Thoracic aorta (tissue), 2 donors: Measurements from ENCODE around the gene GRIP2. TPM values are rescaled to one million over a fixed set of nuclear protein-coding genes. Genes with fewer than 3 reads are reported as not detected.

Experiments used
- ATAC-seq: fragments of 150-250 bp; one replicate; pipeline ENCODE4 v1.8.0; 2017; ENCODE audit warnings: low read depth; ENCODE audit not compliant: insufficient number of reproducible peaks, low FRiP score
- DNase-seq: peaks from one replicate; pipeline ENCODE4 v3.0.0-alpha.2; 2020; ENCODE audit warnings: low spot score
- H3K27ac ChIP-seq, 2 donors: fragments of 200-600 bp; sonication (generic); 1 replicate in 1 of 2; 2 replicates in 1 of 2; pipeline ENCODE4 v1.5.1; 2016; ENCODE audit warnings: mild to moderate bottlenecking in 2 of 2, moderate library complexity in 2 of 2
- H3K27me3 ChIP-seq: fragments of 200-600 bp; sonication (generic); replicated peaks from 2 replicates; pipeline ENCODE4 v1.6.0; 2016; ENCODE audit warnings: mild to moderate bottlenecking; ENCODE audit not compliant: insufficient read depth
- H3K36me3 ChIP-seq: fragments of 200-600 bp; sonication (generic); one replicate; pipeline ENCODE4 v1.5.1; 2016
- H3K4me1 ChIP-seq, 2 donors: fragments of 200-600 bp; sonication (generic); 1 replicate in 1 of 2; 2 replicates in 1 of 2; pipeline versions ENCODE4 v1.5.1 to v1.6.0; 2016; ENCODE audit warnings: low read depth in 2 of 2, mild to moderate bottlenecking in 1 of 2; ENCODE audit not compliant: control insufficient read depth in 1 of 2
- H3K4me3 ChIP-seq: fragments of 200-600 bp; sonication (generic); 2 replicates; pipeline ENCODE4 v1.5.1; 2016; ENCODE audit warnings: mild to moderate bottlenecking
- H3K9me3 ChIP-seq: fragments of 200-600 bp; sonication (generic); 2 replicates; pipeline ENCODE4 v1.5.1; 2016
- CTCF ChIP-seq: fragments of 200-600 bp; sonication (generic); IDR thresholded peaks from one replicate; pipeline ENCODE4 v1.5.1; 2019; ENCODE audit warnings: antibody characterized with exemption
- total RNA-seq, 2 donors: library from RNA; depleted of rRNA; stranded (reverse); fragments of >200 nt; gene quantifications; one replicate each; pipeline versions ENCODE4 v1.1.0 to v1.2.3, GENCODE V29; 2016

GRIP2 gene
- total RNA-seq, 2 donors from 2014 or later: 1.5 to 4.2 TPM

GRCh38 chr3:14444380-14444779 is 95.8 kb downstream of the GRIP2 start:
- H3K27ac ChIP-seq: no peak overlapping the region
- ATAC-seq (no peak), DNase-seq (no peak)
- H3K36me3 ChIP-seq: peaks cover 26% of the 10 kb centered on the region
- H3K4me1 ChIP-seq: peaks cover 5 to 19% of the 10 kb centered on the region in 2 donors
- H3K27me3 ChIP-seq: no peaks in the 10 kb centered on the region
- TF ChIP-seq CTCF: no peak
- H3K9me3 ChIP-seq: no peaks in the 10 kb centered on the region
- no peak overlapping the region for H3K4me3 ChIP-seq

DNA sequence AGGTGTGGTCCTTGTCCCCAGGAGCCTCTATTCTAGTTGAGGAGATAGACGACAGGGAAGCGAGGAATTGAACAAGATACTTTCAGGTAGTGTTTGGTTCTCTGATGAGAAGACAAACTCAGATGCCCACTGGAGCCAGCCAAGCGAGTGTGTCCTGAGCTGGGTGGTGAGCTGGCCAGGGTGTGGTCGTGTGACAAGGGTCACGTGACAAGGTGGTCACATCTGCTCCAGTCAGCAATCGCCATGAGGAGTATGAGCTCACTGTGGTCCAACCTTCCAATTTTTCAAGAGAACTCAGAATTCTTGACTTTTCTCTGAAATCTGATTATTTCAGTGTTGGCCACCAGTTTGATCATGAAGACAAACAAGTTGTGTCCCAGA is 98.2 kb downstream of the GRIP2 start:
- Histone ChIP-seq H3K4me3 (no peak overlapping the region), H3K36me3 (peaks cover 16% of the 10 kb centered on the region), H3K27ac (no peak overlapping the region), H3K9me3 (no peaks in the 10 kb centered on the region), H3K4me1 (peaks cover 10 to 25% of the 10 kb centered on the region in 2 donors), H3K27me3 (no peaks in the 10 kb centered on the region)
- no peak for TF ChIP-seq CTCF
- DNase-seq: no peak
- ATAC-seq: no peak

DNA sequence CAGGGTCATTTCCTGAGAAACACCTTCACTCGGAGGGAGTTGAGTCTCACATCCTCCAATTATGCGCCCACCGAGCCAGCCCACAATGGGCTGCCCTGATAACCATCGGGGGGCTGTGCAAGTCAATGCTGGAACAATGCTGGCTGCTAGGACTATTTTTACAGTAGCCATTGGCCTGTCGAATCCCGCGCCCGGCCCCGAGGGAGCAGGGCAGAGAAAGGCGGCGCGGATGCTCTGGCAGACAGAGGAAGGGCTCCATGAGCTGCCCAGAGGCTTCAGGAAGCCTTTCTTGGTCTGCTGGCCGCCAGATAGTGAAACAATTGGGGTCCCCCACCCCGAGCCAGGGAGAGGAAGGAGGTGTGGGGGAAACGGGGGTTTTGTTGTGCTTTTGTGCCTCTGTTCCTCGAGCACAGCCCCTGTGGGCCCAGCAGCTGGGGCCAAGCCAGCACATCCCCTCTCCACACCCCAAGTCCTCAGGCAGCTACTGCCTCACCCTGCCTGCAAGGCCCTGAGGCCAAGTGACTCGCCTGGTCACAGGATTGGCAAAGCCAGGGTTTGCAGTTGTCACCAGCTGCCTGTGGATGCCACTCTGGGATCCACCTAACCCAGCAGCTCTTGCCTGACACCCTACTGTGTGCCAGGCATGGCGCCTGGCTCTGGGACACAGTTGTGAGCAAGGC is 98.8 kb downstream of the GRIP2 start:
- no peaks in the 10 kb centered on the region for H3K27me3 ChIP-seq
- H3K27ac ChIP-seq: no peak overlapping the region
- H3K9me3 ChIP-seq: no peaks in the 10 kb centered on the region
- no peak for ATAC-seq
- no peak for DNase-seq
- H3K4me3 ChIP-seq: no peak overlapping the region
- peaks cover 10 to 25% of the 10 kb centered on the region in 2 donors for H3K4me1 ChIP-seq
- peaks cover 12% of the 10 kb centered on the region for H3K36me3 ChIP-seq
- no peak for TF ChIP-seq CTCF

DNA sequence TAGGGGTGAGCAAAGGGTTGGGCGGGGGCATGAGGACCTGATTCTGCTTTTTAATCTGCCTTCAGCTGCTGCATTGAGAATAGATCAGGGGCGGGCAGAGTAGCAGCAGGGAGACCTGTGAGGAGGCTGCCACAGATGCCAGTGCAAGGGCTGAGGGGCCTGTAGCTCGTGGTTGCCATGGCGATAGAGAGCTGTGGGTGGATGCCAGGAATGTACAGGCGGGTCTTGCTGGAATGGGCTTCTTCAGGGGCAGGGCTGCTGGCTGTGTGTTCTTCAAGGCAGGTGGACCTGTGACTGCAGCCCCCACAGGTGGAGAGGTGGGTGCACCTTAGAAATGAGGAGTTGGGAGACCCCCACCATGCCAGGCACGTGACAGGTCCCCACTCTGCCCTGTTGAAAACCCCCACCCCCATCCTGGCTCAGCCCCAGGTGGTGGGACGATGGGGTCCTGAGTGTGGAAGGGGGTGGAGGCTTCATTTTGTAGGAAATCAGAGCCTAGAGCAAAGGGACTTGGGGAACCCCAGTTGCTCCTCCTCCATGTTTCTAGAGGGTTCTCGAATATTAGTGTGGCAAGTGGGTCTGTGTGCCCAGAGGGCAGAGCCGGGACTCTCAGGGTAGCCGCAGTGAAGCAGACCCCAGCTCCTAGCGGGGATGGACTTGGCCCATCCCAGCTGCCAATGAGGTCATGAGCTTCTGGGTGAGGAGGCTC is 99.5 kb downstream of the GRIP2 start:
- Histone ChIP-seq H3K27ac (no peak overlapping the region), H3K36me3 (peaks cover 5% of the 10 kb centered on the region), H3K9me3 (no peaks in the 10 kb centered on the region), H3K4me3 (no peak overlapping the region), H3K27me3 (no peaks in the 10 kb centered on the region), H3K4me1 (peaks cover 10 to 27% of the 10 kb centered on the region in 2 donors)
- DNase-seq (no peak), ATAC-seq (no peak)
- TF ChIP-seq CTCF: no peak

- H3K27ac ChIP-seq: no peak overlapping the region
- peaks cover 4% of the 10 kb centered on the region for H3K36me3 ChIP-seq
- no peak for TF ChIP-seq CTCF
- DNase-seq: no peak
- ATAC-seq: no peak
- H3K4me3 ChIP-seq: no peak overlapping the region
- H3K9me3 ChIP-seq: no peaks in the 10 kb centered on the region
- H3K27me3 ChIP-seq: no peaks in the 10 kb centered on the region
- H3K4me1 ChIP-seq: peaks cover 10 to 32% of the 10 kb centered on the region in 2 donors
Measured at GRCh38 chr3:14440168-14440518, 100.0 kb downstream of the GRIP2 start.
